Measurements from ENCODE around the gene CD8A.
"Not testable (repeated sequence)": the region's sequence is repeated elsewhere in the genome, so short reads cannot be mapped to it uniquely, and the experiment has no call there.

The CD8A gene

DNA sequence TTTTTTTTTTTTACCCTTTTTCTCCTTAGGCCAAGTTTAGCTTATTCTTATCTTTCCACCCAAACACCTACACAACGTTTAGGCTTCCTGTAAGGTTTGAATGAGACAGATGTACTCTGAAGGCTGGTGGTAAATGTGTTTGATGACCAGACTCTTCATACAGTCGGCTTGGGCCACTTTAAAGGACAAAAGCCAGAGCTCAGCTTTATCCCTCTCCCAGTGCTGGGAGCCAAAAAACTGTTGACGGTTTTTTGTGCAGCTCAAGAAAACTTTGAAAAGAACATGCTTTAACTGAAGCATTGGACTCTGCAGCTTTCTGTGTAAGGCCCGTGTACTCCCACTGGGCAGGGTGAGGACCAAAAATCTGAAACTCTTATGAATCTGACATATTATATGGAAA is 15.4 kb downstream of the CD8A start:
- no peak for DNase-seq

DNA sequence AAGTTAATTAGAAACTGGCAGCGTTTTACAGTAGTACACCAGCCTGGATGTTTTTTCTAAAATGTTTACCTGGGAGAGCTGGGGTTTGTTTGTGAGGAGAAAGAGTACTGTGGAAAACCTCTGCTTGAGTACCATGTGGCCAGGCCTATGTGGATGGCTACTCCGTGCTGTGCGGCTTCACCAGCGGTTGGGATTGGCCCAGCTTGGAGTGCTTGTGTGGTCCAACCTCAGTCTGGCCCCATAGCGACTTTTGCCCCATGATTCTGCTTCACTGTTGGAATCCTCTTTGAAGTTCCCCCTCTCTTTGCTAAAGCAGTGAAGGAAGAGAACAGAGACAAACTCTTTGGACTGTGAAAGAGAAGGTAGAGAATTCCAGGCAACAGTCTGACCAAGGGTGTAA is 15.9 kb downstream of the CD8A start:
- DNase-seq = no peak

DNA sequence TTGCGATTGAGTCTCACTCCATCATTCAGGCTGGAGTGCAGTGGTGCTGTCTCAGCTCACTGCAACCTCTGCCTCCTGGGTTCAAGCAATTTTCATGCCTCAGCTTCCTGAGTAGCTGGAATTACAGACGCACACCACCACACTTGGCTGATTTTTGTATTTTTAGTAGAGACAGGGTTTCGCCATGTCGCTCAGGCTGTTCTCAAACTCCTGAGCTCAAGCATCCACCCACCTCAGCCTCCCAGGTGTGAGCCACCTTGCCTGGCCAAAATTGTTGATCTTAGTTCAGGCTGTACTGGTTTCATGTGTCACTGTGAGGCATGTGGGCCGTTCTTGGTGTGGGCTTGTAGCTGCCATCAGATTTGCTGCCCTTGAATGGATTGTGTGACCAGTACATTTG is 18.1 kb downstream of the CD8A start:
- DNase-seq = no peak

DNA sequence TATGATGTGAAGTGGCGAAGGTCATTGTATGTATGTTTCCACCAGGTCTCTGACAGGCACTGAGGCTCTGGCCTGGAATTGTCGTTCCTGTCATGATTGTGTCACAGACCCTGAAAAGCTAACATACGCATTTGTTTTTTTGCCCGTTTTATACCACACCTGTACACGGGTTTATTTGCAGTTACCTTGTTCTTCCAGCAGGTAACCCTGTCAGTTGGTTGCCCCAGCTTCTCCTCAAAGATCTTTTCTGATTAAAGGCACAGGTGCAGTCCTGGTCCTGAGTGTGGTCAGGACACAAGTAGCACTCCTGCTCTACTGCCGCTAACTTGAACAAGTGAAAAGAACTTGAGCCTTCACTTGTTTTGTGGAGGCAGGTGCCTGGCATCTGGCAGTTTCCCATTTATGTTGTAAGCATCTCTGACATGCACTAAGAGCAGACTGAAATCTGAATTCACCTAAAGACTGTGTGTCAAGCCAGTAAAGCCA is 19.9 kb downstream of the CD8A start:
- no peak for DNase-seq

DNA sequence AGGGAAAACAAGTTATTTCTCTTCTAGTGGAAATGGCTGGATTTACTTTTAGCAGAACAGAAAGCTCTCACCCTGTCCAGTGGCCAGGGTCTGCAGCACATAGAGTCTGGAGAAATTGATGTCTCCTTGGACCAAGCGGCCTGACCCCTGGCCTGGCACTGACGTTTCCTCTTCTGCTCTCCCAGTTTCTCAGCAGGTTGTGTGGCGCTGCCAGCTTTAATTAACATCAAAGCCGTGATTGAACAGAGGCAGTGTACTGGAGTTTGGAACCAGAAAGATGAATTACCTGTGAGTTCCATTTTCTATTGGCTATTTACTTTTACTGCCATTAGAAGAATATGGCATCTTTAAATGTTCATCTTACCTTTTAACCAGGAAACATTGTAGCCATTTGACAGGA is 20.9 kb downstream of the CD8A start:
- no peak for DNase-seq

DNA sequence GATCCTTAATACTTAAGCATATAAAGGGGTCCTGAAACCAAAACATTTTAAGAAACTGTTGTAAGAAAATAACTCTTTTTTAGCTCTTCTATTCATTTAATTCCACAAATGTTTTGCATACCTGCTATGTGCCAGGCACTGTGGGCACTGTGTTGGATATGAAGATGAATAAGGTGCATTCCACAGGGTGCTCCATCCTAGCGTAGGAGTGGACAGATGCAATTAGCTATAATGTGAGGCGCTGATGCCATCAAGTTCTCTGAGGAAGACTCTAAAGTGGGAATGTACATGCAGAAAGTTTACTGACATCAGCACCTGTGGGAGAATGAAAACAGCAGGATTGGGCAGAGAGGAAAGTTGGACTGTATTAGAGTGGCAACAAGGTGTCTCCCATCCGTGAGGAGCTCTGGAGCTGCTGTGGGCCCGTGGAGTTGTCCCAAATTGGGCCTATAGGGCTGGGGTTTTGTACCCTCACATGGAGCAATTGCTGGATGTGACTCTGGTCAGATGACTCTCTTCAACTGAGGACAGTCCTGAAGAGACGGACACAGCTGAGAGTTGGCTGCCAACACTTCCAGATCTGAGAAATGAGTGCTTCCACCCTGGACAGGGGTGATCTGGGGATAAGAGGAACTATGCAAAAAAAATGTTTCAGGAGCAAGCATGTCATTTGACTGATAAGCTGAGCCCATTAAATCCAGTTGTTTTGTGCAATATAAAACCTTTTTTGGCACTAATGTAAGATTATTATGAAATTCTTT is 22.3 kb downstream of the CD8A start:
- DNase-seq = no peak

DNA sequence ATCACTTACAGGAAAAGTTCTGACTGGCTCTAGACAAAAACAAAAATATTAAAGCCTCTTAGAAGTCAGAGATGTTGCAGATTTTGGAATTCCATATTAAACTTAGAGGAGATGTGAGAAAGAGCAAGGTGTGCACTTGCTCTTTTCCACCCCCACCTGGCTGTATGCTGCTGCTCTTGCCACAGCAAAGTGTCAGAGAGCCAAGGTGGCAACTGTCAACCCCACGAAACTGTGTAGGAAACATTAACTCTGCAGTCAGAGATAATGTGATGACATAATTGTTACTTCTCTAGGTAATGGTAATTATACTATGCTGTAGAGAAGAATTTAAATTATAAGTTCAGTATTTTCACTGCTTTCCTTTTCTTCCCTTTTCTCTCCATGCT is 25.4 kb downstream of the CD8A start:
- DNase-seq = no peak

DNA sequence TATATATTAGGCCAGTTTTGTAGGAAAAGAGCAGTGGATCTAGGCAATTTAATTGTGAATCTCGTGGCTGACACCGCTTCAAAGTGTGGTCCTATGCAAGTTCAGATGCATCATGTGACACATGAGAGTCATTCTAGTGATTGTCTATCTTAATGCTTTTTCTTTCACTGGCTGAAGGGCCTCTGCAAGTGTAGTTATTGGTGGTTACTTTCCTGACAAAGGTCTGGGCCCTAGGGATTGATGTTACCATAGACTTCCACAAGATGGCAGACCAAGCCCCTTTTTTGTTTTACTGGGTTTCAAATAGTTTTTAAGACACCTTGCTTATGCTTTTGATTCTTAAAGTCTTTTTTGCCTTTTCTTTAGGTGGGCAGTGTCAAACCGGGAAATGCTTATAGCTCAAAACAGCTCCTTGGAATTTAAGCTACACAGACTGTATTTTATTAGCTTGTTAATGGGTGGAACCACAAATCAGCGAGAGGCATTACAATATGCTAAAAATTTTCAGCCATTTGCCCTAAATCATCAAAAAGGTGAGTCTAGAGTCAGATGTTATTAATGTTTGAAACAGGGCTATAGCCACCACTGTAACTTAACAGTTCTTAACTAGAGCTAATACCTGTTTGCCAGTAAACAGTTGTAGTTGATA is 25.9 kb downstream of the CD8A start:
- peak; percentile 13 to 58 for DNase-seq

DNA sequence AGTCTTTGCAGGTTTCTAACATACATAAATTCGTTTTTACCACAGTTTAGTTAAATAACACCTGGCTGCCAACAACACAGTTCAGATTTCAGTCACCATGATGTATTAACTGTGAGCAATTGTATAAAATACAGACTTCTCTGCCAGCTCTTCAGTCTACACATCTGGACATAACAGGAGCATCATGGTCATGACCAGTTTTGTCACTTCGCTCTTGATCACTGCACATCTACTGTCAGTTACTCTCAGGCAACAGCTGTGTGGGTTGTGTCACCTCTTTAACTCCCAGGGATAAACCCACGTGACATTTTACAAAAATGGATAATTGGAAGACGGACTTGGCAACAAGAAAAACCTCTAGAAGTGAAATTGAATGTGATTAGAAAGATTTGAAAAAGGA is 30.3 kb downstream of the CD8A start:
- DNase-seq = no peak

DNA sequence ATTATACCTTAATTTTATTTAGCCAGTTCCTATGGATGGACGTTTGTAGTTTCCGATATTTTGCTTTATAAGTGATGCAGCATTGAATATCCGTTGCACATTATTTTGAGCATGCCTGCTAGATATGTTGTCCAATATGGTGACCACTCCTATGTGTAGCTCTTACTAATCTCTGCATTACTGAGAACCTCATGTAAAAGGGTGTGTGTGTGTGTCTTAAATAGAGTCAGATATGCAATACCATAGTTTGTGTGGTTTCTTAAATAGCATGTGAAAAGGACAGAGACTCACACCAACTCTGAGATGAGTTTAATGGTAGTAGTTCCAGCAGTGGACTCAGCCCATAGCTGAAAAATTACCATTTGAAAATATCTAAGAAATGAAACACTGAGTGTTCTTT is 32.3 kb downstream of the CD8A start:
- DNase-seq = no peak

DNA sequence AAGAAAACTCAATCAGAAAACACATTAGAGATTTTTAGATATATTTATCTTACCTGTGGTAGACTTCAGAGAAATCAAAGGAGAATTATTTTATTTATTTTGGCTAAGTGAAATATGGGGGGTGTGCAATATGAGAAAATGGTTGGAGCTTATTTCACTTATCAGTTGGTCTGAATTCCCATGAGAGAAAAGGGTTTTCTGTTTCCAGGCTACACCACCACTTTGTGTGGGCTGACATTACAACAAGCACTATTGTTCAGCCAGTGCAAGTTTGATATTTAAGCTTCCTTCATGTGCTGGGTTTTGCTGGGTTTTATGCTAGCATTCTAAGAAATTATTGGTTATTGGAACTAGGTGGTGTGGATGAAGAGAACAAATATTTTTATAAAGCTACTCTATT is 37.1 kb downstream of the CD8A start:
- DNase-seq = no peak

DNA sequence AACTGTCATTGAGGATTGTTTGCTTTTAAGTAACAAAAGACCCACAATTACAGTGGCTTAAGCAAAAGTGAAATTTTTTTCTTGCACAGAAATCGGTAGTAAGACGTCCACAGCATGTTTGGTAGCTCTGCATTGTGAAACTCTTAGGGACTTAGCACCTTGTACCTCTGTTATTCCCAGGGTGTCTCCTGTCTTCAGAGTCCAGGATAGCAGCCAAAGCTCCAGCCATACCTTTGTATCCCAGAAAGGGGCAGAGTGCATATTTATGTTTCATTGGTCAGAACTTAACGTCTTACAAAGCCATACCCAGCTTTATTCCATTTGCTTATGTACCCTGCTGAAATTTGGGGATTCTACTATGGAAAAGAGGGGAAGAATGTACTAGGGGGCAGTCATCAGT is 37.8 kb downstream of the CD8A start:
- DNase-seq = no peak

DNA sequence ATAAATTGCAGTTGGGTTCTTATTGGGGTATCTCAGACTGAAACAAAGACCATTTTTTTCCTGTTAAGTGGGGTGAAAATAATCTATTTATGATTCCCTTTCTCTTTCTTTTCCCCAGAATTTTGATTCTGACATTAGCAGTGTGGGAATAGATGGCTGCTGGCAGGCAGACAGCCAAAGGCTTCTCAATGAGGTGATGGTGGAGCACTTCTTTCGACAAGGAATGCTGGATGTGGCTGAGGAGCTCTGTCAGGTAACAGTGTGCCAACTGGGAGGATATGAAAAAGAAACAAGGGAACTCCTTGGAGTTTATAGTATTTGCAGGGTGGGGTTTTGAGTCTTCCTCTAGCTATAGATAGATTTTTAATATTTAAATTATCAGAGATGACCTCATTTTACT is 38.9 kb downstream of the CD8A start:
- DNase-seq = no peak

DNA sequence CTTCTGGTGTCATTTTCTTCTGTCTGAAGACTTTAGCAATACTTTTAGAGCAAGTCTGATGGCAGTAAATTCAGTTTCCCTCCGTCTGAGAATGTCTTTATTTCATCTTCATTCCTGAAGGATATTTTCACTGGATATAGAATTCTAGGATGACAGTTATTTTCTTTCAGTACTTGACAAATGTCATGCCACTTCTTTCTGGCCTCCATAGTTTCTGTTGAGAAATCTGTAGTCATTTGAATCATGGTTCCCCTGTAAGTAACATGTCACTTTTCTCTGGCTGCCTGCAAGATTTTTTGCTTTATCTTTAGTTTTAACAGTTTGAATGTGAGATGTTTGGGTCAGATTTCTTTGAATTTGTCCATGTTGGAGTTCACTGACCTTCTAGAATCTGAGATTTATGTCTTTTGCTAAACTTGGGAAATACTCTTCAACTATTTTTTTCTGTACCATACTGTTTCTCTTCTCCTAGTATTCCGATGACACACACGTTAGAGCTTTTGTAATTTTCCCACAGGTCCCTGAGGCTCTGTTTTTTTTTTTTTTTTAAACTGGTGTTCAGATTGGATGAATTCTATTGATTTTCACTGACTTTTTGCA is 40.4 kb downstream of the CD8A start:
- DNase-seq = no peak

DNA sequence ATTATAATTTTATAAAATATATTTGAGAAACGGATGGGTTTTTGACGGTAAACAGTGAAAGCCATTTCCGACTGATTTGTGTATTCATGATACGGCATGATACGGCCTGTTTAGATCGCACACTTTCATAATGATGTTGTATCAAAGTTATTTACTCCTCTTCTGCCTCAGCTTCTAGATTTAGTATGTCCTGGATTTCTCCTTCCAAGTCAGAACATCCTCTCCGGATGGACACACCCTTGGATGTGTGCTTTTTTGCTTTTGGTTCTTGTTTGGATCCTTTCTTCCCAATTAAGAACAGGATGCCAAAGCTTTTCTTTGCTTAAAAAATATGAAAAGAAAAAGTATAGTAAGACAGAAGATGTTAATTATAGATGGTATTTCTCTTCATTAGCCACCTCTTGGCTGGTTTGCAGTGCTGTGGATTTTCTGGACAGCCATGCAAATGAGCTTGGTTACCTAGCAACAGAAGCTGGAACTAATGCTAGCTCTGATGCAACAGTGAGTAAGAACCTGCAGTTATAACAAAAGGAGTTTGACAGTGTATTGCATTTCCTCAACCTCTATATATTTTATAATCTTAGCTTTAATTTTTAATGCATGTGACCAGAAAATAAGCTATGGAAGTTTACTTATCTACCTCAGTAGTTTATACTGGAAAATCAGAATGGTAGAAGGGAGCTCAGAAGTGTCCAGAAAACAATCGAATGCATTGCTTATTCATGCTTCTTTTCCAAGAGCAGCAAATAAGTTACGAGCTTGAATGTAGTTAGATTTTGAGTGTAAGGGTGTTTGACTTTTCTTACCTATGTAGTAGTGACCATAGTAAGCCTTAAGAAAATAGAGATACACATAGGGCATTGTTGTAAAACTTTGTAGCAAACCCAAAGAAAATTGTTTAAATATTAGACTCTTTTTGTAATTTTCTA is 42.7 kb downstream of the CD8A start:
- peak; percentile 60 to 62 for DNase-seq

DNA sequence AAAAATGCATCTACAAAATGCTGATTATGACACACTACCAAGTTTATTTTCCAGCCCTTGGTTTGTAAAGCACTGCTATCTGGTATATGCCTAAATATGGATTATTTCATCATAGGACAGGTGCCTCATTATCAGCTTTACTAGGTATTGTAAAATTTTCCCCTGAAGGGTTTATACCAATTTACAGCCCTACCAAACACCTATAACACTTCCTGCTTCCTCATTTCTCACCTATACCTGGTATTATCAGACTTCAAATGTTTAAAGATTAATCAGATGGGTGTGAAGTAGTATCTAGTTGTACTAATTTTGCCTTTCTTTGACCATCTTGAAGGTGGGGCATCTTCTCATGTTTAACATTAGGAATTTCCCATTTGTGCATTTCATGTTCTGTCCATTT is 43.8 kb downstream of the CD8A start:
- no peak for DNase-seq

DNA sequence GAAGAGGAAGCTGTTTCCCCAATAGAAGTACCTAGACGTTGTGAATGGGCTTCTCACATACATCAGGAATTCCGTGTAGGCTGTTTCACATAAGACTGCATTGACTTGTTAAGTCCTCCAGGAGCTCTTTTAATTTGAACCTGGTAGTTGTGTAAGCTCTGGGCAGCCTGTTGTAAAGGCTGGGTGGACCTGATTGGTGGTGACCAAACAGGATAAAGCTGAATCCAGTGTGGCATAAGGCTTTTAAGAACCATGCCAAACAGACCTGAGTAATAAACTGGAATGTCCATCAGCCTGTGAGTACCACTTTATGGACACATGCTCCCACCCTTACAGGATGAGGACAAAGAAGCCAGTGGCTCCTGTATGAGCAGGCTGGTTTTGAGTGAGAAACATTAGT is 46.6 kb downstream of the CD8A start:
- no peak for DNase-seq

DNA sequence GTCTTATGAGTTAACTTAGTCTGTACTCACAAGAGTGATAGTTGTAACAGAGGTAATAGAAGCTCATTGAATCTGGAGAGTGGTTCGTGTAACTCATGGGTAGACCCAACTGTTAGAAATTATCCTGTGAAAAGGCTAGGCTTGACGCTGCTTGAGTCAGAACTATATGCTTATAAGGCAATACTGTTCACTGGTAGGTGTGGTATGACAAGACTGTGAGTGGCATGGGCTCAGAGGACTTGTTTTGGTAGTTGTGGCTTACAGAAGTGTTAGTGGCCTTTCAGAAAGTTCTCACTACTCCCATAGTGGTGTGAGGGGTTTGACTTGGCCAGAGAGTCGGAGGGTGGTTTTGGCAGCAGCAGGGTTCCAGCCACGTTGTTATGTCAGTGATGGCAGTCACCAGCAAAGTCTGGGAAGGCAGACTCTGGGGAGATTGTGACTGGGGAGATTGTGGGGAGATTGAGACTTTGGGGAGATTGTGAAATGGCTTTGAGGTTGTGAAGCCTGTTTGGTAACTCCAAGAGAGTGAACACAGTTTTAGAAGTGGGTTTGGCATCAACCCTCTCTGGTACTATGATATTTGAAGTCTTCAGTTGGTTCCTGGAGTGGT is 48.7 kb downstream of the CD8A start:
- not testable (repeated sequence) for DNase-seq

DNA sequence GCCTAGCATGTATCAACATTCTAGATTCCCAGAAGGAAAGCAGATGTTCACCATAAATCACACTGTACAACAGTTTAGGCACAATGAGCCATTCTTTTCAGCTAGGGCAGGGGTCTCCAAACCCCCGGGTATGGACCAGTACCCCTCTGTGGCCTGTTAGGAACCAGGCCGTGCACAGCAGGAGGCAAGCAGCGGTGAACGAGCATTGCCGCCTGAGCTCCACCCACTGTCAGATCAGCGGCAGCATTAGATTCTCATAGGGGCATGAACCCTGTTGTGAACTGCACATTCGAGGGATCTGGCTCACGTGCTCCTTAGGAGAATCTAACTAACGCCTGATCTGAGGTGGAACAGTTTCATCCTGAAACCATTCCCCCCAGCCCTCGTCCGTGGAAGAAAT is 50.8 kb downstream of the CD8A start:
- DNase-seq = not testable (repeated sequence)

DNA sequence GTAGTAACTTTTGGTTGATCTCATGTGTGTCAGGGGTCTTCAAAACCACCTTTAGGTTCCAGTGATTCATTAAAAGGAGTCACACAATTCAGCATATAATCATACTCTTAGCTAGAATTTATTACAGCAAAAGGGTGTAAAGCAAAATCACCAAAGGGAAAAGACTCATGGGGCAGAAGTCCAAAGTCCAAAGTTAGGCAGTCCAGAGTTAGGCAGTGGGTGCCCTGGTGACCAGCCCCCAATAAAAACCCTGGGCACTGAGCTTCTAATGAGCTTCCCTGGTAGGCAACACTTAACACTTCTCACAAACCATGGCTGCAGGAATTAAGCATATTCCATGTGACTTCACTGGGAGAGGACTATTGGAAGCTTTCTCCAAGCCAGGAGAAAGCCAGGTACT is 51.2 kb downstream of the CD8A start:
- DNase-seq = not testable (repeated sequence)

DNA sequence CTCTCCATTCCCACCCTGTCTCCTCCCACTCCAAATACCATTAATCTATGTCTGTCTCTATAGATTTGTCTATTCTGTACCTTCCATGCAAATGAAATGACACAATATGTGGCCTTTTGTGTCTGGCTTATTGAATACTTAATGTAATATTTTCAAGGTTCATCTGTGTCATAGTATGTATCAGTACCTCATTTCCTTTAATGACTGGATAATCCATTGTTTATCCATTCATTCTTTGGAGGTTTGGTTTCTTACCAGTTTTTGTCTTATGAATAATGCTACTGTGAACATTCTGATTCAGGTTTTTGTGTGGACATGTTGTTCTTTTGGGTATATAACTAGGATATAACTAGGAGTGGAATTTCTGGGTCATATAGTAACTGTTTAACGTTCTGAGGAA is 55.8 kb downstream of the CD8A start:
- not testable (repeated sequence) for DNase-seq

Measured in inflammatory macrophage treated with lipopolysaccharide for 1 hour (primary cell).